GM21529 (cell line): ENCODE results near the gene TMED9.
"Not testable (repeated sequence)": the region's sequence is repeated elsewhere in the genome, so short reads cannot be mapped to it uniquely, and the experiment has no call there.

Experiments used
- ATAC-seq: cut with Tn5 transposase; IDR thresholded peaks from one replicate; pipeline ENCODE4 v1.9.1; 2021; ENCODE audit not compliant: unreplicated experiment

Gene TMED9

GRCh38 chr5:177592010-177592834 lies at the start of gene TMED9:
TSS of gene TMED9 (plus strand) at chr5:177592203. CDS start at chr5:177592215, 12 bp downstream.
- peak; percentile 96 for ATAC-seq

GRCh38 chr5:177542816-177543465 lies 49.1 kb upstream of the TMED9 start:
- ATAC-seq, result no peak

- no peak for ATAC-seq
Measured at GRCh38 chr5:177545487-177546257, 46.3 kb upstream of the TMED9 start.

GRCh38 chr5:177546258-177546741 lies 45.7 kb upstream of the TMED9 start:
- ATAC-seq, result no peak

GRCh38 chr5:177547736-177548135 lies 44.3 kb upstream of the TMED9 start:
- ATAC-seq, result no peak

GRCh38 chr5:177548495-177548894 lies 43.5 kb upstream of the TMED9 start:
- no peak for ATAC-seq

GRCh38 chr5:177550122-177550521 lies 41.9 kb upstream of the TMED9 start:
- ATAC-seq, result no peak

GRCh38 chr5:177552839-177553455 lies 39.1 kb upstream of the TMED9 start:
- no peak for ATAC-seq

- ATAC-seq, result peak; percentile 46
Measured at GRCh38 chr5:177553671-177554429, 38.2 kb upstream of the TMED9 start.

GRCh38 chr5:177554474-177555111 lies 37.4 kb upstream of the TMED9 start, which contains the start of gene FAM193B:
TSS of gene FAM193B (minus strand) at chr5:177554563. CDS start at chr5:177554458, 105 bp downstream.
- peak; percentile 93 for ATAC-seq

GRCh38 chr5:177555228-177555627 lies 36.8 kb upstream of the TMED9 start:
- ATAC-seq, result no peak

- ATAC-seq, result no peak
Measured at GRCh38 chr5:177555665-177556064, 36.3 kb upstream of the TMED9 start.

- no peak for ATAC-seq
Measured at GRCh38 chr5:177557041-177557647, 34.9 kb upstream of the TMED9 start.

GRCh38 chr5:177557796-177558195 lies 34.2 kb upstream of the TMED9 start:
- no peak for ATAC-seq

- ATAC-seq, result not testable (repeated sequence)
Measured at GRCh38 chr5:177559446-177559941, 32.5 kb upstream of the TMED9 start.

- no peak for ATAC-seq
Measured at GRCh38 chr5:177565046-177565445, 27.0 kb upstream of the TMED9 start.

- ATAC-seq, result no peak
Measured at GRCh38 chr5:177568326-177568725, 23.7 kb upstream of the TMED9 start.

GRCh38 chr5:177569894-177570293 lies 22.1 kb upstream of the TMED9 start:
- ATAC-seq, result no peak

GRCh38 chr5:177575488-177575887 lies 16.5 kb upstream of the TMED9 start:
- no peak for ATAC-seq
